H1 (cell line): ENCODE results near the gene CDH10. TPM values are rescaled to one million over a fixed set of nuclear protein-coding genes. Genes with fewer than 3 reads are reported as not detected.

Experiments used
- CTCF ChIA-PET: fragments of 300-600 bp; sonication (Branson Sonifier 250); formaldehyde crosslinking; loops from one replicate; lab custom pipeline; 2021; ENCODE audit not compliant: partially characterized antibody; lab: Charles Lee
- POLR2A ChIA-PET: fragments of 300-600 bp; sonication (Branson Sonifier 250); formaldehyde crosslinking; loops from one replicate; lab custom pipeline; 2021; ENCODE audit warnings: inconsistent platforms; ENCODE audit not compliant: partially characterized antibody; lab: Charles Lee
- DNase-seq, 2 experiments: peaks; one replicate each; pipeline versions ENCODE4 v3.0.0 to v3.0.0-alpha.2; 2010 to 2022; ENCODE audit warnings: low spot score in 2 of 2, low read depth in 1 of 2, mixed read lengths in 1 of 2
- FAIRE-seq: peaks from 2 replicates; lab custom pipeline; 2011; peaks lifted over from hg19 to GRCh38; lab: Jason Lieb, UNC
- H2AFZ ChIP-seq: 2 replicates; pipeline ENCODE4 v1.8.1; 2012; ENCODE audit warnings: low read length, inconsistent platforms
- H2AK5ac ChIP-seq: 2 replicates; pipeline ENCODE4 v1.6.1; 2013; ENCODE audit warnings: low read depth, low read length
- H2BK120ac ChIP-seq: replicated peaks from 2 replicates; pipeline ENCODE3; 2013; ENCODE audit warnings: low read depth, low read length, inconsistent platforms
- H2BK12ac ChIP-seq: 2 replicates; pipeline ENCODE4 v1.6.1; 2013; ENCODE audit warnings: low read depth, low read length
- H2BK15ac ChIP-seq: 2 replicates; pipeline ENCODE4 v1.6.1; 2013; ENCODE audit warnings: low read length
- H2BK20ac ChIP-seq: 2 replicates; pipeline ENCODE4 v1.6.1; 2013; ENCODE audit warnings: low read length
- H2BK5ac ChIP-seq: 2 replicates; pipeline ENCODE4 v1.6.1; 2013; ENCODE audit warnings: low read depth, low read length
- H3K14ac ChIP-seq: 2 replicates; pipeline ENCODE4 v1.6.1; 2013; ENCODE audit warnings: inconsistent platforms; ENCODE audit not compliant: insufficient read length
- H3K18ac ChIP-seq: 2 replicates; pipeline ENCODE4 v1.6.1; 2013; ENCODE audit warnings: low read length; ENCODE audit errors: extremely low read depth
- H3K23ac ChIP-seq: 2 replicates; pipeline ENCODE4 v1.6.1; 2013; ENCODE audit warnings: inconsistent platforms; ENCODE audit not compliant: insufficient read length
- H3K23me2 ChIP-seq: 2 replicates; pipeline ENCODE4 v1.6.1; 2013; ENCODE audit warnings: low read depth, low read length
- H3K27ac ChIP-seq: 2 replicates; pipeline ENCODE4 v1.6.1; 2011; ENCODE audit warnings: low read depth, low read length, inconsistent platforms
- H3K27me3 ChIP-seq, 4 experiments: replicated peaks in 1 of 4; 1 replicate in 1 of 4; 2 replicates in 3 of 4; pipeline versions ENCODE4 v1.6.1 to v1.8.1; 2011 to 2013; ENCODE audit warnings: low read length in 3 of 4, mild to moderate bottlenecking in 3 of 4, inconsistent platforms in 2 of 4, mixed read lengths in 2 of 4, moderate library complexity in 1 of 4; ENCODE audit not compliant: control insufficient read depth in 3 of 4, insufficient read depth in 3 of 4; ENCODE audit errors: extremely low read depth in 1 of 4
- H3K36me3 ChIP-seq, 4 experiments: 2 replicates each; pipeline versions ENCODE4 v1.6.1 to v1.8.1; 2011 to 2013; ENCODE audit warnings: mild to moderate bottlenecking in 4 of 4, low read length in 3 of 4, moderate library complexity in 2 of 4, control low read depth in 1 of 4, inconsistent platforms in 1 of 4; ENCODE audit not compliant: insufficient read depth in 4 of 4, control insufficient read depth in 2 of 4
- H3K4ac ChIP-seq: replicated peaks from 2 replicates; pipeline ENCODE3; 2013; ENCODE audit warnings: low read length, low read depth, mixed read lengths, inconsistent platforms; ENCODE audit not compliant: insufficient read length
- H3K4me1 ChIP-seq, 4 experiments: replicated peaks in 1 of 4; 1 replicate in 1 of 4; 2 replicates in 3 of 4; pipeline versions ENCODE4 v1.6.1 to v1.8.1; 2011 to 2013; ENCODE audit warnings: low read length in 3 of 4, inconsistent platforms in 2 of 4, mixed read lengths in 1 of 4; ENCODE audit not compliant: insufficient read depth in 4 of 4, control insufficient read depth in 3 of 4
- H3K4me2 ChIP-seq, 2 experiments: 2 replicates each; pipeline versions ENCODE4 v1.6.1 to v1.8.1; 2011 to 2013; ENCODE audit warnings: low read depth in 2 of 2, low read length in 2 of 2, control low read depth in 1 of 2, inconsistent platforms in 1 of 2, mild to moderate bottlenecking in 1 of 2; ENCODE audit not compliant: insufficient read depth in 1 of 2
- H3K4me3 ChIP-seq, 4 experiments: fragments of 200-600, 300-600 bp in 1 of 4; sonication (generic), shearing (Covaris generic), sonication (Bioruptor Twin) in 1 of 4; 2 replicates each; pipeline versions ENCODE4 v1.5.1 to v1.8.1; 2011 to 2016; ENCODE audit warnings: low read length in 4 of 4, low read depth in 3 of 4, control low read depth in 2 of 4, inconsistent platforms in 2 of 4, mild to moderate bottlenecking in 2 of 4, mixed read lengths in 1 of 4, moderate library complexity in 1 of 4; ENCODE audit not compliant: insufficient read depth in 2 of 4; ENCODE audit errors: extremely low read depth in 1 of 4
- H3K56ac ChIP-seq: replicated peaks from 2 replicates; pipeline ENCODE3; 2013; ENCODE audit warnings: low read depth, mild to moderate bottlenecking, mixed read lengths, low read length, inconsistent platforms; ENCODE audit not compliant: insufficient read length
- H3K79me1 ChIP-seq: 2 replicates; pipeline ENCODE4 v1.6.1; 2013; ENCODE audit warnings: low read depth, low read length, control low read depth
- H3K79me2 ChIP-seq, 2 experiments: 2 replicates each; pipeline versions ENCODE4 v1.6.1 to v1.8.1; 2012 to 2013; ENCODE audit warnings: low read length in 2 of 2, mild to moderate bottlenecking in 2 of 2, inconsistent platforms in 1 of 2; ENCODE audit not compliant: insufficient read depth in 2 of 2, control insufficient read depth in 1 of 2
- H3K9ac ChIP-seq, 4 experiments: replicated peaks in 1 of 4; 1 replicate in 1 of 4; 2 replicates in 3 of 4; pipeline versions ENCODE4 v1.6.1 to v1.8.1; 2011 to 2013; ENCODE audit warnings: low read depth in 3 of 4, low read length in 3 of 4, control low read depth in 2 of 4, mild to moderate bottlenecking in 2 of 4, moderate library complexity in 2 of 4, inconsistent platforms in 1 of 4; ENCODE audit errors: extremely low read depth in 1 of 4
- H3K9me3 ChIP-seq, 2 experiments: 2 replicates each; pipeline versions ENCODE4 v1.6.1 to v1.8.1; 2012 to 2013; ENCODE audit warnings: mild to moderate bottlenecking in 2 of 2, moderate library complexity in 2 of 2, control low read depth in 1 of 2, inconsistent platforms in 1 of 2, low read depth in 1 of 2, low read length in 1 of 2, mixed read lengths in 1 of 2; ENCODE audit not compliant: insufficient read depth in 2 of 2
- H4K20me1 ChIP-seq, 2 experiments: replicated peaks in 1 of 2; 2 replicates each; pipeline versions ENCODE3 to v1.8.1; 2011 to 2013; ENCODE audit warnings: inconsistent platforms in 2 of 2, low read length in 2 of 2, mild to moderate bottlenecking in 1 of 2; ENCODE audit not compliant: insufficient read depth in 2 of 2, control insufficient read depth in 1 of 2
- H4K5ac ChIP-seq: 2 replicates; pipeline ENCODE4 v1.6.1; 2013; ENCODE audit warnings: low read length, low read depth, mixed read lengths, inconsistent platforms; ENCODE audit not compliant: insufficient read length
- H4K8ac ChIP-seq: 2 replicates; pipeline ENCODE4 v1.8.0; 2013; ENCODE audit warnings: mild to moderate bottlenecking, moderate library complexity, low read length, inconsistent platforms; ENCODE audit not compliant: insufficient read depth; ENCODE audit errors: extremely low read depth
- H4K91ac ChIP-seq: replicated peaks from 2 replicates; pipeline ENCODE3; 2013; ENCODE audit warnings: low read length, mixed read lengths, inconsistent platforms; ENCODE audit not compliant: insufficient read length
- ATF2 ChIP-seq: IDR thresholded peaks from 2 replicates; pipeline ENCODE4 v1.6.1; 2012; ENCODE audit warnings: low read length, inconsistent platforms
- BACH1 ChIP-seq: IDR thresholded peaks from 2 replicates; pipeline ENCODE4 v1.6.1; 2012; ENCODE audit warnings: low read length, improper control_type of control experiment
- CBX8 ChIP-seq: fragments of 300-800, 300-1000 bp; sonication (generic); IDR thresholded peaks from 2 replicates; pipeline ENCODE4 v1.7.1; 2016; ENCODE audit warnings: low read depth, low read length, borderline replicate concordance
- HDAC2 ChIP-seq, 2 experiments: fragments of 300-600 bp in 1 of 2; sonication (generic) in 1 of 2; IDR thresholded peaks; 2 replicates each; pipeline ENCODE4 v1.6.1; 2011 to 2012; ENCODE audit warnings: low read depth in 2 of 2, low read length in 2 of 2, mild to moderate bottlenecking in 2 of 2, moderate library complexity in 2 of 2, borderline replicate concordance in 1 of 2, inconsistent platforms in 1 of 2
- KDM5A ChIP-seq: fragments of 200-600 bp; IDR thresholded peaks from 2 replicates; pipeline ENCODE4 v1.7.1; 2012; ENCODE audit warnings: mild to moderate bottlenecking, low read length, inconsistent platforms, mixed read lengths
- RBBP5 ChIP-seq: IDR thresholded peaks from 2 replicates; pipeline ENCODE4 v1.7.1; 2012; ENCODE audit warnings: low read depth, mild to moderate bottlenecking, inconsistent platforms, low read length, moderate library complexity, borderline replicate concordance
- SIRT6 ChIP-seq: IDR thresholded peaks from one replicate; pipeline ENCODE4 v1.7.1; 2012; ENCODE audit warnings: low read length, inconsistent platforms
- SUZ12 ChIP-seq: fragments of 200-600 bp; sonication (generic); IDR thresholded peaks from 2 replicates; pipeline ENCODE4 v1.6.1; 2012; ENCODE audit warnings: mild to moderate bottlenecking, inconsistent platforms, low read length, moderate library complexity, mixed read lengths
- USF2 ChIP-seq: IDR thresholded peaks from 2 replicates; pipeline ENCODE4 v1.6.1; 2011; ENCODE audit warnings: low read length, improper control_type of control experiment
- WGBS, 2 experiments: shearing (Covaris generic) in 1 of 2; methylation state at CpG; one replicate each; pipeline versions ENCODE4 v1.1.6 to v1.1.7; 2013 to 2015; ENCODE audit warnings: low lambda C conversion rate in 2 of 2, mixed read lengths in 2 of 2, inconsistent platforms in 1 of 2, low coverage in 1 of 2, missing lambda C conversion rate in 1 of 2; ENCODE audit not compliant: insufficient replicate concordance in 2 of 2, insufficient coverage in 1 of 2, insufficient read length in 1 of 2; ENCODE audit errors: extremely low coverage in 1 of 2, missing lambda C conversion rate in 1 of 2; 5-methylcytosine and 5-hydroxymethylcytosine counted together
- polyA plus RNA-seq, 7 experiments: library from polyadenylated mRNA; depleted of rRNA in 3 of 7; stranded (reverse) in 5 of 7; unstranded in 2 of 7; fragments of >200 nt in 5 of 7; fragments of 200-250 nt in 2 of 7; gene quantifications; 1 replicate in 5 of 7; 2 replicates in 1 of 7; 4 replicates in 1 of 7; pipeline versions ENCODE4 v1.2.1 to v1.2.3, GENCODE V29; 2011 to 2013; ENCODE audit warnings: missing spikeins in 2 of 7, mixed read lengths in 2 of 7
- total RNA-seq: library from RNA; stranded (reverse); fragmentation: NEBNext Ultra II Directional; extraction: Animal tissue kit (Norgen Biotek cat#: 25700); gene quantifications from 2 replicates; pipeline ENCODE4 v1.2.1, GENCODE V29; 2021

CDH10 gene
- total and polyA plus RNA-seq, 2 of the 8 experiments (the other 6 are each of a cell fraction or from before 2014, with no cell fraction given), result 0.11 TPM; not detected in 1

GRCh38 chr5:24487368-24488229 lies 157.2 kb downstream of the CDH10 start:
- WGBS, 2 experiments, result 94% methylated on average over 19 of the region's 19 CpGs; no CpG with 5 or more reads in 1 of the 2 experiments
- Histone ChIP-seq H2BK15ac (no peak overlapping the region), H4K5ac (no peak overlapping the region), H3K36me3 (no peaks in the 10 kb centered on the region), H3K18ac (no peak overlapping the region), H3K4me1 (no peaks in the 10 kb centered on the region), H4K8ac (no peak overlapping the region), H4K20me1 (no peaks in the 10 kb centered on the region), H2AFZ (peak overlapping the region; percentile 76; the same call in 1 of the 2 replicates), H3K4ac (no peak overlapping the region), H3K4me3 (no peak overlapping the region), H2BK20ac (no peak overlapping the region), H3K14ac (no peak overlapping the region), H3K79me1 (no peaks in the 10 kb centered on the region), H2BK12ac (no peak overlapping the region), H3K56ac (no peak overlapping the region), H3K9me3 (no peaks in the 10 kb centered on the region), H3K9ac (peak overlapping the region in 1 of 4 experiments; percentile 34; a peak in 1 of 7 replicates), H2BK120ac (no peak overlapping the region), H3K79me2 (no peaks in the 10 kb centered on the region), H2BK5ac (no peak overlapping the region), H3K23me2 (no peaks in the 10 kb centered on the region), H3K27ac (no peak overlapping the region), H2AK5ac (no peak overlapping the region), H3K4me2 (no peak overlapping the region), H3K23ac (no peak overlapping the region), H4K91ac (no peak overlapping the region), H3K27me3 (peaks cover 0 to 1% (median 0%) of the 10 kb centered on the region in 4 experiments; a peak in 1 of 7 replicates)
- ChIA-PET CTCF (interaction anchor here (0.7 kb wide), 1 partner anchor 29 kb away, joined by 3 read pairs; no protein-coding TSS in a partner anchor), POLR2A (no interaction called here)
- no peak for FAIRE-seq
- DNase-seq, result no peak
- TF ChIP-seq SUZ12, result no peak
- TF ChIP-seq HDAC2 (IDR thresholded peaks at IDR 0.05; ENCODE audit: borderline replicate concordance in 1 of 2, low read depth in 2 of 2, low read length in 2 of 2), result no peak
- TF ChIP-seq ATF2, result no peak
- no peak for TF ChIP-seq RBBP5
- TF ChIP-seq SIRT6, result no peak
- no peak for TF ChIP-seq CBX8
- TF ChIP-seq BACH1, result no peak
- no peak for TF ChIP-seq USF2
- no peak for TF ChIP-seq KDM5A
